Hypothalamus (tissue), 51 donors: Measurements from ENCODE around the gene POLD4.

Experiments
- DNase-seq, 51 donors: peaks; one replicate each; lab custom pipeline; 2025; lab: John Stamatoyannopoulos, UW

The POLD4 gene

DNA sequence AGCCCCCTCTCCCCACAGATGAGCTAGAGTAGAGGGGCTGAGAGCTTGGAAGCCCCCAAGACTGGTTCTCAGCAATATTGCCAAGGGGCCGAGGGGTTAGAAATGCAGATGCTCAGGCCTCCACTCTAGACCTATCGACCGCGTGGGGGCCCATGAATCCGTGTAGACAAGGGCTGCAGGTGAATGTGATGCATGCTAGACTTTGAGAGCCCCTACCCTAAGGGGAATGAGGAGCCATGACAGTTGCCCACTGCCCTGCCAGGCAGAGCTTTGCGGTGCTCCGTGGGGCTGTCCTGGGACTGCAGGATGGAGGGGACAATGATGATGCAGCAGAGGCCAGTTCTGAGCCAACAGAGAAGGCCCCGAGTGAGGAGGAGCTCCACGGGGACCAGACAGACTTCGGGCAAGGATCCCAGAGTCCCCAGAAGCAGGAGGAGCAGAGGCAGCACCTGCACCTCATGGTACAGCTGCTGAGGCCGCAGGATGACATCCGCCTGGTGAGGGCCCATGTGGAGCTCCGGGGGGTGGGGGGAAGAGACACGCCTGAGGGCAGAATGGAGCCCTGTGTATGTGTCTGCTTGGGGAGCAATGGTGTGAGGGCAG is 48.7 kb downstream of the POLD4 start:
- DNase-seq, result no peak

DNA sequence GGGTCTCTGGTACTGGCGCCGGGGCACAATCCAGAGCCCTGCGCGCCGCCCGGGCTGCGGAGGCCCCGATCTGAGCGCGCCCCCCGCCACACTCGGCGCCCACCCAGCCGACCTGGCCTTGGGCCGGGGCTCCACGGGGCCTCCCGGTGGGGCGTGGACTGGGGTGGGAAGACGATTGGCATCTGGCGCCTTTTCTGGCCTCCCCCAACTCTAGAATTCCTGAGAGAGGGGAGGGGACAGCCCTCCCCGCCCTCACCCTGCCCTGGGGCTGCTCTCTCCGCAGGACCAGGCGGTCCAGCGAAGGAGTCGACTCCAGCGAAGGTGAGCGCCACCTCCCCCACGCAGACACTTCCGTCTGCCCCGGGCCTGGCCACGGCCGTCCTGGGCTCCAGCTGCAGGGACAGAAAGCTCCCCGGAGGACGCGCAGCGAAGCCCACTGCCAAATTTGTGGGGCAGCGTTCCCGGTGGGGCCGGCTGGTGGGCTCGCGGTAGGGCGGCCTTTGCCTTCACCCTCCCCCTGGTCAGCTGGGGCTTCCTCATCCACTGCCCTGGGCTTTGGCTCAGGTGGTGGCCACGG is 49.4 kb downstream of the POLD4 start:
- peak in 3 of 51 donors; percentile 7 to 51 (median 38) for DNase-seq

DNA sequence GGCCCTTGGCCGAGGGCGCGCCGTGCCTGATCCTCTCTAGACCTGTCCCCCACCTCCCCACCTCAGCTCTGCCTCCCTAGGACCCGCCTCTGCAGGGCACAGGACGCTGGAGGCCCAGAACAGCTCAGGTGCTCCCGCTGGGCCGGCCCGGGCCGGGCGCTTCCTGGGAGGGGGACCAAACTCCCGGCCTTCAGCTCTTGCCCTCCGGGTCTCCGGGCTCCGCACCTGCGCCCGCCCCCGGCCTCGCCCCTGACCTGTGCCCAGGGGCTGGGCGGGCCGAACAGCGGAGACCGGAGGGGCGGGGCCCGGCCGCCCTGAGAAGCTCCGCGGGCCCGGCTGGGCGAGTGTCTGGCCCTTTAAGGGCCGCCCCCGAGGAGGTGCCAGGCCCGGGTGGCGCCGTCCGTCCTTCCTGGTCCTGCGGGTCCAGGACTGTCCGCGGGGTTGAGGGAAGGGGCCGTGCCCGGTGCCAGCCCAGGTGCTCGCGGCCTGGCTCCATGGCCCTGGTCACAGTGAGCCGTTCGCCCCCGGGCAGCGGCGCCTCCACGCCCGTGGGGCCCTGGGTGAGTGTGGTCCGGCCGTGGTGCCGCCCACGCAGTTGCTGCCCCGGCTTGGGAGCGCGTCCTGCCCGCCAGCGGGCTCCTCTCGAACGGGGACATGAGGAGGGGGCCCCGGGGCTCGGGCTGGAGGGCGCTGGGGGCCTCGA is 50.1 kb downstream of the POLD4 start, which contains the start of gene SSH3:
SSH3 (plus strand) TSS at position 399 of the 703 bp plus-strand sequence; CDS start at position 495, 96 bp downstream.
- peak in 42 of 51 donors; percentile 11 to 82 (median 58) for DNase-seq

DNA sequence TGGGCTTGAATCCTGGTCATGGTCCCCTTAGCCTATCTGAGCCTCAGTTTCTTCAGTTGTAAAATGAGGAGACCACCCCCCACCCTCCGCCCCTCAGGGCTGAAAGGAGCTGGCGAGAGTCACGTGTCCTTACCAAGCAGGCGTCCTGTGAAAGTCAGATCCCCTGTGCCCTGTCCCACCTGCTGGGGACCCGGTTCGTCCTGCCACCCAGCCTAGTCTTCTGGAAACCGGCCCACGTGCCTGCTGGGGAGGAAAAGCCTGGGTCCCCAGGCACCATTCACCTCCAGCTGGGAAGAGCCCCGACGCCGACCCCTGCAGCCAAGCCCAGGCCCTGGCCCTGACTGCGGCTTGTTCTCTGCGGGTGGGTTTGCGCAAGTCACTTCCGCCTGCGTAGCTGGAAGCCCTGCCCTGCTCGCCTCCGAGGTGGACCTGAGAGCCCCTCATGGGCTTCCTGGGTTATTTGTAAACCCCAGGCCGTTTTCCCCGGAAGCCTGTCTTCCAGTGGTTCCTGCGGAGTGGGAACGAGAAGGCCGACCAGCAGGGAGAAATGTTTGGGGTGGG is 50.7 kb downstream of the POLD4 start:
- DNase-seq, result peak in 2 of 51 donors; percentile 25 to 43

DNA sequence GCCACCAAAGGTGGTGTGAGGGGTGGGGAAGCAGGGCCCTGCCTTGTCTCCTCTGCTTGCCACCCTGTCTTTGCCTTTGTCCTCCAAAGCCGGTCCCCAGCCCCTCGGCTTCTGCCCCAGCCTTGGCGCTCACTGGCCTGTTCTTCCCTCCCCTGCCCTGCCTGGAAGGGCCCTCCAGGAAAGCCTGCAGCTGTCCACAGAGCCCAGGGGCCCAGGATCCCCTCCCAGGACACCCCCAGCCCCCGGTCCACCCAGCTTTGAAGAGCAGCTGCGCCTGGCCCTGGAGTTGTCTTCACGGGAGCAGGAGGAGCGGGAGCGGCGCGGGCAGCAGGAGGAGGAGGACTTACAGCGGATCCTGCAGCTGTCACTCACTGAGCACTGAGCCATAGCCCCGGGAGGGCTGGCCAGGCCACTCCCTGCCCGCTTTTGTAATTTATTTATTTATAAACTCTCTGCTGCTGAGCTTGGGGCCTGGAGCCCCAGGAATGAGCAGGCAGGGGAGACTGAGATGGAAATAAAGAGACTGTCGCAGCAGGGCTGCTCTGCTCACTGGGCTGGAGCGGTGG is 51.3 kb downstream of the POLD4 start:
- peak in 4 of 51 donors; percentile 8 to 30 (median 22) for DNase-seq

DNA sequence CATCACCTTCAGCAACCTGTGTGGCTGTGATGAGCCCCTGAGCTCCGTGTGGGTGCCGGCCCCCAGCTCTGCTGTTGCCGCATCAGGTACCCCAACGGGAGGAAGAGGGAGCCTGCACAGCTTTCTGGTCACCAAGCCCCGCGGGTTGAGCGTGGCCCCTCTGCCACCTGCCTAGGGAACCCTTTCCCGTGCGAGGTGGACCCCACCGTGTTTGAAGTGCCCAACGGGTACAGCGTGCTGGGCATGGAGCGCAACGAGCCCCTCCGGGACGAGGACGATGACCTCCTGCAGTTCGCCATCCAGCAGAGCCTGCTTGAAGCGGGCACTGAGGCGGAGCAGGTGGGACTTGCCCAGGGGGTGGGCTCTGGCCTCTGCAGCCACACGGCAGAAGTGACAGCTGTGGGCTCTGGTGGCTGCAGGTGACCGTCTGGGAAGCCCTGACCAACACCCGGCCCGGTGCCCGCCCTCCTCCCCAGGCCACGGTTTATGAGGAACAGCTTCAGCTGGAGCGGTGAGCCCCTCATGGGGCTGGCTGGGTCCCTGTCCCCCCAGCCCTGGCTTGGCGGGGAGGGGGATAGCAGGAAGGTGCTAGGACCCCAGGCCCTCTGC is 51.9 kb downstream of the POLD4 start:
- no peak for DNase-seq
